ENCODE data around the gene ARNT2. TPM values are rescaled to one million over a fixed set of nuclear protein-coding genes. Genes with fewer than 3 reads are reported as not detected.

The ARNT2 gene
- total RNA-seq, 1 donor from 2014 or later, result 8.1 TPM

- Histone ChIP-seq H3K4me1 (peaks cover 10% of the 10 kb centered on the region), H3K27me3 (no peaks in the 10 kb centered on the region), H3K27ac (no peak overlapping the region), H3K9me3 (no peaks in the 10 kb centered on the region), H3K36me3 (no peaks in the 10 kb centered on the region), H3K4me3 (no peak overlapping the region)
- DNase-seq (ENCODE audit: extremely low spot score in 2 of 2), result no peak
- intact Hi-C loops (cut with DNase I), result no loop called here
- TF ChIP-seq, protein P1, sequence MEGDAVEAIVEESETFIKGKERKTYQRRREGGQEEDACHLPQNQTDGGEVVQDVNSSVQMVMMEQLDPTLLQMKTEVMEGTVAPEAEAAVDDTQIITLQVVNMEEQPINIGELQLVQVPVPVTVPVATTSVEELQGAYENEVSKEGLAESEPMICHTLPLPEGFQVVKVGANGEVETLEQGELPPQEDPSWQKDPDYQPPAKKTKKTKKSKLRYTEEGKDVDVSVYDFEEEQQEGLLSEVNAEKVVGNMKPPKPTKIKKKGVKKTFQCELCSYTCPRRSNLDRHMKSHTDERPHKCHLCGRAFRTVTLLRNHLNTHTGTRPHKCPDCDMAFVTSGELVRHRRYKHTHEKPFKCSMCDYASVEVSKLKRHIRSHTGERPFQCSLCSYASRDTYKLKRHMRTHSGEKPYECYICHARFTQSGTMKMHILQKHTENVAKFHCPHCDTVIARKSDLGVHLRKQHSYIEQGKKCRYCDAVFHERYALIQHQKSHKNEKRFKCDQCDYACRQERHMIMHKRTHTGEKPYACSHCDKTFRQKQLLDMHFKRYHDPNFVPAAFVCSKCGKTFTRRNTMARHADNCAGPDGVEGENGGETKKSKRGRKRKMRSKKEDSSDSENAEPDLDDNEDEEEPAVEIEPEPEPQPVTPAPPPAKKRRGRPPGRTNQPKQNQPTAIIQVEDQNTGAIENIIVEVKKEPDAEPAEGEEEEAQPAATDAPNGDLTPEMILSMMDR (IDR thresholded peaks at IDR 0.05), result no peak
- TF ChIP-seq POLR2A (IDR thresholded peaks at IDR 0.05) (no peak), POLR2AphosphoS5 (IDR thresholded peaks at IDR 0.05; ENCODE audit: insufficient read depth in 1 of 2, low read depth in 1 of 2) (no peak)
These were observed 177.8 kb downstream of the ARNT2 start for GRCh38 chr15:80581976-80582375.

DNA sequence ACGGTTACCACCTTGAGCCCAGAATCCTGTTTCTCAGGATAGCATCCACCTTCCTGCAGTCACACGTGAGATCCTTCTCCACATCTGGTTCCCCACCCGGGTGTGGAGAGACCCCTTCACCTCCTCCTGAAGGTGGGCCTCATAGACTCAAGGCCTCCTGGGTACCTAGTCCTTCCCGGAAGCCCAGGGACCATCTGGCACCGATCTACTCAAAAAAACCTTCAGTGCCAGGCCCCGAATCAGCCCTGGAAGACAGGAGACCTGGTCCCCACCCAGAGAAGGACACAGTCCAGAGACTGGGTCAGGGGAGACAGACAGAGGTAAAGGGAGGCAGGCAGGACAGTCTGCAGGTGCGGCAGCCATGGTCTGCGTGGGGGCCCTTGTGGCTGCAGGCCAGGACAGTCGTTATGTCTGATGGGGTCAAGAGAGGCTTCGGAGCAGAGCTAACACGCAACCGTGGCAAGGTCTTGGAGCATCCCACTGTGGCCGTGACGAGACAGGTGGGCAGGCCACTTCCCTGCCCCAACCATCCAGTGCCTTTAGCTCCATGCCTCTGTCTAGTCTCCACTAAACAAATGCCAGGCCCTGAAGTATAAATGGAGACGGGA lies 178.7 kb downstream of the ARNT2 start:
- DNase-seq (ENCODE audit: extremely low spot score in 2 of 2), result no peak
- Histone ChIP-seq H3K9me3 (no peaks in the 10 kb centered on the region), H3K36me3 (no peaks in the 10 kb centered on the region), H3K4me1 (peaks cover 10% of the 10 kb centered on the region), H3K4me3 (no peak overlapping the region), H3K27ac (no peak overlapping the region), H3K27me3 (no peaks in the 10 kb centered on the region)
- TF ChIP-seq POLR2A (IDR thresholded peaks at IDR 0.05), result no peak
- TF ChIP-seq, protein P1 (IDR thresholded peaks at IDR 0.05), result no peak
- TF ChIP-seq POLR2AphosphoS5 (IDR thresholded peaks at IDR 0.05; ENCODE audit: insufficient read depth in 1 of 2, low read depth in 1 of 2), result no peak
- intact Hi-C loops (cut with DNase I), result no loop called here

- Histone ChIP-seq H3K9me3 (no peaks in the 10 kb centered on the region), H3K27ac (no peak overlapping the region), H3K27me3 (no peaks in the 10 kb centered on the region), H3K36me3 (no peaks in the 10 kb centered on the region), H3K4me1 (peaks cover 10% of the 10 kb centered on the region), H3K4me3 (no peak overlapping the region)
- intact Hi-C loops (cut with DNase I), result no loop called here
- no peak for DNase-seq (ENCODE audit: extremely low spot score in 2 of 2)
- TF ChIP-seq, protein P1 (IDR thresholded peaks at IDR 0.05), result no peak
- no peak for TF ChIP-seq POLR2AphosphoS5 (IDR thresholded peaks at IDR 0.05; ENCODE audit: insufficient read depth in 1 of 2, low read depth in 1 of 2)
- no peak for TF ChIP-seq POLR2A (IDR thresholded peaks at IDR 0.05)
These were observed 180.4 kb downstream of the ARNT2 start for GRCh38 chr15:80584561-80584964.

DNA sequence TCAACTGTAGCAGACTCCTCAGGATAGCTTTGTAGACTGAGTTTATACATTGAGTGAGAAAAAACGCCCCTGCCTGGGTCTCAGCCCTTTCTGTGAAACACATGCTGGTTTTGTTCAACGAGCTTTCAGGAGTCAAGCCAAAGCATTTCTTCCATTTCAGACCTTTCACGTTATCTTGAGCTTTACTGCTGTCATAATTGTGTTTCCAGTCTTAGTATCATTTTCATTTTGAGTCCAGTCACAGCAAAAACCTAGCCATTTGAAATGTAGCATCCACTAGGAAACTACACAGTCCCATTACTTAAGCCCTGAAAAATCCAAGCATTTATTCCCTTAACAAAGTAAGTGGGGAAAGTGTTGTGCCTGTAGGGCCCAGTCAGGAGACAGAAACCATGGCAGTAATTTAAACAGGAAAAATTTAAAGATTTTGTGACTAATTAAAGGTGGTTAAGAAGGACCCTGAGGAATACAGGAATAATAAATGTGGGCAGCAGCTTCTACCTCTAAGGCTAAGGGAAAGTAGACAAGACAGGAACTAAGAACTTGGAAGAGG lies 180.9 kb downstream of the ARNT2 start:
- no peak for DNase-seq (ENCODE audit: extremely low spot score in 2 of 2)
- no peaks in the 10 kb centered on the region for H3K27me3 ChIP-seq
- no peak overlapping the region for H3K27ac ChIP-seq
- intact Hi-C loops (cut with DNase I), result no loop called here
- no peaks in the 10 kb centered on the region for H3K9me3 ChIP-seq
- no peak for TF ChIP-seq POLR2A (IDR thresholded peaks at IDR 0.05)
- TF ChIP-seq POLR2AphosphoS5 (IDR thresholded peaks at IDR 0.05; ENCODE audit: insufficient read depth in 1 of 2, low read depth in 1 of 2), result no peak
- TF ChIP-seq, protein P1 (IDR thresholded peaks at IDR 0.05), result no peak
- peaks cover 9% of the 10 kb centered on the region for H3K4me1 ChIP-seq
- no peak overlapping the region for H3K4me3 ChIP-seq
- no peaks in the 10 kb centered on the region for H3K36me3 ChIP-seq

DNA sequence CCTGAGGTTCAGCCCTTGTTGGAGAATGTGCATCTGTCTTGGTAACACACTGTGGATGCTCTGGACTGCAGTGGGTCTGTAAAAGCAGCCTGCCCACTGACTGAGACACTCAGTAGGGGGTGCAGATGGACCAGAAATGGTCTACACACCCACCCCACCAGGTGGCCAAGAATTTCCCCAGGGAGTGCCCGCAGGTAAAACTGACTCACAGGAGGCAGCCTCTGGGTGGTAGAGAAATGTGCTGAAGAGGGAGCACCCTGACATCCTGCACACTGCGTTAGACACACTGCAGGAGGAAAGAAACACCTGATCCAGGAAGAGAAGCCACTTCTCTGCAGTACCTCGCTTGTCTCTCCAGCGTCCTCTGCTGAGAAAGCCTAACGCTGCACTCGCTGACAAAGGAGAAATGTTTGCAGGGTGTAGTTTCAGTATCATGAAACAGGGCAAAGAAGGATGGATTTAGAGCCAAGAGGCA lies 181.4 kb downstream of the ARNT2 start:
- no peak for DNase-seq (ENCODE audit: extremely low spot score in 2 of 2)
- intact Hi-C loops (cut with DNase I), result no loop called here
- no peaks in the 10 kb centered on the region for H3K36me3 ChIP-seq
- H3K4me1 ChIP-seq, result peaks cover 3% of the 10 kb centered on the region
- TF ChIP-seq POLR2A (IDR thresholded peaks at IDR 0.05), result no peak
- no peaks in the 10 kb centered on the region for H3K27me3 ChIP-seq
- no peak overlapping the region for H3K4me3 ChIP-seq
- no peak overlapping the region for H3K27ac ChIP-seq
- H3K9me3 ChIP-seq, result no peaks in the 10 kb centered on the region

Measured in vagina (tissue), 2 donors.